Caco-2 (cell line): ENCODE results near the gene SZRD1. TPM values are rescaled to one million over a fixed set of nuclear protein-coding genes. Genes with fewer than 3 reads are reported as not detected.

Experiments
- BruUV-seq: library from RNA; stranded (reverse); fragments of 400-500 nt; replicated peaks from 2 replicates; lab custom pipeline; 2021; lab: Mats Ljungman, UMichigan
- CTCF ChIA-PET: fragments of 300-600 bp; sonication (Branson Sonifier 250); formaldehyde crosslinking; loops from one replicate; lab custom pipeline; 2022; ENCODE audit warnings: antibody characterized with exemption; lab: Charles Lee
- POLR2A ChIA-PET: fragments of 300-600 bp; sonication (Branson Sonifier 250); formaldehyde crosslinking; loops from one replicate; lab custom pipeline; 2022; ENCODE audit warnings: antibody characterized with exemption; lab: Charles Lee
- DNase-seq, 2 experiments: peaks; one replicate each; pipeline versions ENCODE4 v3.0.0 to v3.0.0-alpha.2; 2020 to 2022
- H3K27me3 ChIP-seq: replicated peaks from 2 replicates; pipeline ENCODE4 v1.6.0; 2011; ENCODE audit warnings: low read length; ENCODE audit not compliant: control insufficient read depth, insufficient read depth
- H3K36me3 ChIP-seq: 2 replicates; pipeline ENCODE4 v1.5.1; 2011; ENCODE audit warnings: low read length; ENCODE audit not compliant: control insufficient read depth, insufficient read depth
- H3K4me1 ChIP-seq: fragments of 250-450 bp; sonication (Bioruptor Pico); 2 replicates; pipeline ENCODE4 v1.5.1; 2020; ENCODE audit warnings: mild to moderate bottlenecking
- H3K4me3 ChIP-seq: 2 replicates; pipeline ENCODE4 v1.5.1; 2011; ENCODE audit warnings: low read depth, mild to moderate bottlenecking, control low read depth, low read length
- H3K9me3 ChIP-seq: fragments of 250-450 bp; sonication (Bioruptor Pico); 2 replicates; pipeline ENCODE4 v1.5.1; 2020; ENCODE audit warnings: mild to moderate bottlenecking, moderate library complexity
- H3K27ac Mint-ChIP-seq: one replicate; pipeline ENCODE4 v1.8.0; 2022; ENCODE audit warnings: mixed read lengths; ENCODE audit not compliant: unreplicated experiment
- H3K27me3 Mint-ChIP-seq: one replicate; pipeline ENCODE4 v1.8.0; 2022; ENCODE audit warnings: mixed read lengths; ENCODE audit not compliant: insufficient read depth, unreplicated experiment
- H3K36me3 Mint-ChIP-seq: one replicate; pipeline ENCODE4 v1.8.0; 2022; ENCODE audit warnings: mild to moderate bottlenecking, mixed read lengths; ENCODE audit not compliant: insufficient read depth, unreplicated experiment
- H3K4me1 Mint-ChIP-seq: one replicate; pipeline ENCODE4 v1.8.0; 2022; ENCODE audit warnings: low read depth, mixed read lengths; ENCODE audit not compliant: unreplicated experiment
- H3K4me3 Mint-ChIP-seq: one replicate; pipeline ENCODE4 v1.8.0; 2022; ENCODE audit warnings: mild to moderate bottlenecking, moderate library complexity, mixed read lengths; ENCODE audit not compliant: unreplicated experiment
- H3K9me3 Mint-ChIP-seq: one replicate; pipeline ENCODE4 v1.8.0; 2022; ENCODE audit warnings: mixed read lengths; ENCODE audit not compliant: unreplicated experiment
- CTCF ChIP-seq, 2 experiments: fragments of 200-600 bp in 1 of 2; IDR thresholded peaks; 1 replicate in 1 of 2; 2 replicates in 1 of 2; pipeline versions ENCODE4 v1.5.1 to v1.8.0; 2011 to 2022; ENCODE audit warnings: antibody characterized with exemption in 1 of 2, control low read depth in 1 of 2, inconsistent platforms in 1 of 2, low read depth in 1 of 2, low read length in 1 of 2, mild to moderate bottlenecking in 1 of 2, moderate library complexity in 1 of 2; ENCODE audit not compliant: insufficient read depth in 1 of 2, severe bottlenecking in 1 of 2, unreplicated experiment in 1 of 2
- intact Hi-C: fragments of 100-400 bp; cut with micrococcal nuclease; formaldehyde crosslinking; loops from one replicate; pipeline ENCODE4 v1.10.0; 2022; ENCODE audit not compliant: unreplicated experiment
- total RNA-seq: library from RNA; stranded (reverse); gene quantifications from 2 replicates; pipeline ENCODE4 v1.2.3, GENCODE V29; 2022

SZRD1 gene
- total RNA-seq, 1 experiment from 2014 or later: 93.8 TPM

- no TSS peak for BruUV-seq
- CTCF ChIA-PET: interaction anchor here (0.6 to 1.7 kb wide), 3 partner anchors 11 to 15 kb away, joined by 3 to 12 read pairs (median 4); partner anchors contain the start of gene SZRD1
Measured at GRCh38 chr1:16351994-16352841, 14.8 kb upstream of the SZRD1 start, which contains the start of gene FBXO42. FBXO42 (minus strand) TSS chr1:16352480; CDS start chr1:16315418, 37,062 bp downstream.

GRCh38 chr1:16352842-16353535 is 14.1 kb upstream of the SZRD1 start:
- TSS peak; percentile 85 for BruUV-seq

More at GRCh38 chr1:16351994-16352841, 14.8 kb upstream of the SZRD1 start, which contains the start of gene FBXO42:
- TF ChIP-seq CTCF (IDR thresholded peaks at IDR 0.05; ENCODE audit: insufficient read depth in 1 of 2, low read depth in 1 of 2, low read length in 1 of 2, severe bottlenecking in 1 of 2, unreplicated experiment in 1 of 2): peak; percentile 9 to 31
- H3K4me1 ChIP-seq: peaks cover 14% of the 10 kb centered on the region; the same call in 1 of the 2 replicates
- peak within 1 kb of the TSS; percentile 84 for H3K4me3 Mint-ChIP-seq
- H3K27ac Mint-ChIP-seq: peak within 1 kb of the TSS; percentile 76
- H3K36me3 Mint-ChIP-seq: no peaks in the 10 kb centered on the region
- H3K9me3 Mint-ChIP-seq: no peaks in the 10 kb centered on the region
- DNase-seq: peak; percentile 91 to 94
- no peaks in the 10 kb centered on the region for H3K27me3 Mint-ChIP-seq
- H3K4me3 ChIP-seq: peak within 1 kb of the TSS; percentile 66
- H3K27me3 ChIP-seq: no peaks in the 10 kb centered on the region
- H3K4me1 Mint-ChIP-seq: no peaks in the 10 kb centered on the region
- H3K9me3 ChIP-seq: no peaks in the 10 kb centered on the region
- H3K36me3 ChIP-seq: no peaks in the 10 kb centered on the region
- POLR2A ChIA-PET: interaction anchor here (0.5 to 0.6 kb wide), 3 partner anchors 135 to 207 kb away, joined by 3 to 4 read pairs (median 4); no protein-coding TSS in a partner anchor
- intact Hi-C loops: loop anchor here (2.0 kb wide), 1 partner anchor 15 kb away; the partner anchor contains the start of gene SZRD1

More at GRCh38 chr1:16352842-16353535, 14.1 kb upstream of the SZRD1 start:
- DNase-seq: no peak
- no peaks in the 10 kb centered on the region for H3K27me3 ChIP-seq
- POLR2A ChIA-PET: interaction anchor here (0.6 kb wide), 1 partner anchor 30 kb away, joined by 3 read pairs; no protein-coding TSS in a partner anchor
- H3K4me3 ChIP-seq: peak overlapping the region; percentile 66
- intact Hi-C loops: loop anchor here (2.0 kb wide), 1 partner anchor 14 kb away; the partner anchor contains the start of gene SZRD1
- no peaks in the 10 kb centered on the region for H3K36me3 Mint-ChIP-seq
- peak overlapping the region; percentile 76 for H3K27ac Mint-ChIP-seq
- H3K9me3 Mint-ChIP-seq: no peaks in the 10 kb centered on the region
- H3K4me1 ChIP-seq: peaks cover 14% of the 10 kb centered on the region; the same call in 1 of the 2 replicates
- no peaks in the 10 kb centered on the region for H3K27me3 Mint-ChIP-seq
- H3K4me3 Mint-ChIP-seq: peak overlapping the region; percentile 84
- CTCF ChIA-PET: interaction anchor here (0.6 to 1.7 kb wide), 2 partner anchors 10 to 146 kb away, joined by 3 to 12 read pairs; no protein-coding TSS in a partner anchor
- no peak for TF ChIP-seq CTCF (IDR thresholded peaks at IDR 0.05; ENCODE audit: insufficient read depth in 1 of 2, low read depth in 1 of 2, low read length in 1 of 2, severe bottlenecking in 1 of 2, unreplicated experiment in 1 of 2)
- H3K9me3 ChIP-seq: no peaks in the 10 kb centered on the region
- H3K36me3 ChIP-seq: no peaks in the 10 kb centered on the region
- no peaks in the 10 kb centered on the region for H3K4me1 Mint-ChIP-seq
